HCT116 (cell line): ENCODE measurements around the gene TFCP2L1. TPM values are rescaled to one million over a fixed set of nuclear protein-coding genes. Genes with fewer than 3 reads are reported as not detected.

Experiments used
- ATAC-seq: fragments of 200-7000 bp; cut with Tn5 transposase; 2 replicates; pipeline ENCODE4 v1.9.1; 2020; ENCODE audit warnings: mild to moderate bottlenecking, moderate library complexity
- BruUV-seq: library from RNA; stranded (reverse); fragments of 400-500 nt; replicated peaks from 2 replicates; lab custom pipeline; 2021; lab: Mats Ljungman, UMichigan
- CTCF ChIA-PET: fragments of 300-600 bp; sonication (Branson Sonifier 250); formaldehyde crosslinking; loops from one replicate; lab custom pipeline; 2021; ENCODE audit warnings: antibody characterized with exemption; lab: Charles Lee
- POLR2A ChIA-PET: fragments of 300-600, 350-600 bp; sonication (Branson Sonifier 250); formaldehyde crosslinking; loops from one replicate; lab custom pipeline; 2021; ENCODE audit warnings: antibody characterized with exemption; lab: Charles Lee
- RAD21 ChIA-PET, 2 experiments: fragments of 300-600 bp; sonication (Branson Sonifier 250); formaldehyde crosslinking; loops; one replicate each; lab custom pipeline; 2023; ENCODE audit warnings: low total read pairs in 2 of 2; ENCODE audit not compliant: uncharacterized antibody in 2 of 2, unreplicated experiment in 2 of 2, low non-redundant PET in 1 of 2; lab: Charles Lee
- DNase-seq: peaks from one replicate; pipeline ENCODE4 v3.0.0-alpha.2; 2010; ENCODE audit warnings: low read depth, low spot score
- H2AFZ ChIP-seq: fragments of 200-600 bp; shearing (Covaris generic), sonication (generic); 2 replicates; pipeline ENCODE4 v1.6.1; 2017; ENCODE audit warnings: low read depth, mixed run types, mixed read lengths, antibody characterized with exemption, low read length; ENCODE audit not compliant: poor library complexity, severe bottlenecking
- H3K27ac ChIP-seq: 2 replicates; pipeline ENCODE4 v1.5.1; 2012; ENCODE audit warnings: low read depth, low read length
- H3K27me3 ChIP-seq: fragments of 200-600 bp; sonication (generic); 2 replicates; pipeline ENCODE4 v1.6.1; 2016; ENCODE audit warnings: mixed run types, low read length, mixed read lengths; ENCODE audit not compliant: insufficient read depth
- H3K36me3 ChIP-seq, 2 experiments: fragments of 200-500 bp in 1 of 2; fragments of 200-600 bp in 1 of 2; sonication (Bioruptor generic) in 1 of 2; sonication (generic) in 1 of 2; 2 replicates each; pipeline versions ENCODE4 v1.5.1 to v1.6.1; 2014 to 2016; ENCODE audit warnings: low read length in 2 of 2, inconsistent platforms in 1 of 2, mixed read lengths in 1 of 2, mixed run types in 1 of 2; ENCODE audit not compliant: insufficient read depth in 2 of 2, control insufficient read depth in 1 of 2
- H3K4me1 ChIP-seq, 2 experiments: fragments of 200-600 bp in 1 of 2; sonication (generic) in 1 of 2; 2 replicates each; pipeline versions ENCODE4 v1.5.1 to v1.6.1; 2012 to 2017; ENCODE audit warnings: low read length in 2 of 2, inconsistent platforms in 1 of 2, mild to moderate bottlenecking in 1 of 2, mixed read lengths in 1 of 2, mixed run types in 1 of 2, moderate library complexity in 1 of 2; ENCODE audit not compliant: insufficient read depth in 2 of 2, control insufficient read depth in 1 of 2
- H3K4me2 ChIP-seq: fragments of 200-600 bp; sonication (generic); 2 replicates; pipeline ENCODE4 v1.6.1; 2017; ENCODE audit warnings: mixed run types, low read length, mixed read lengths
- H3K4me3 ChIP-seq, 2 experiments: fragments of 200-600 bp in 1 of 2; sonication (generic) in 1 of 2; replicated peaks in 1 of 2; 2 replicates each; pipeline ENCODE4 v1.5.1; 2011 to 2016; ENCODE audit warnings: low read length in 2 of 2, control low read depth in 1 of 2, low read depth in 1 of 2, mild to moderate bottlenecking in 1 of 2, mixed read lengths in 1 of 2, mixed run types in 1 of 2
- H3K79me2 ChIP-seq: fragments of 200-600 bp; sonication (generic); 2 replicates; pipeline ENCODE4 v1.6.1; 2017; ENCODE audit warnings: mild to moderate bottlenecking, mixed run types, low read length, moderate library complexity, mixed read lengths; ENCODE audit not compliant: insufficient read depth
- H3K9ac ChIP-seq: fragments of 200-600 bp; sonication (generic); 2 replicates; pipeline ENCODE4 v1.6.1; 2016; ENCODE audit warnings: low read length, mixed read lengths
- H3K9me2 ChIP-seq: fragments of 200-600 bp; sonication (generic), shearing (Covaris generic); 2 replicates; pipeline ENCODE4 v1.6.1; 2017; ENCODE audit warnings: mixed run types, mild to moderate bottlenecking, moderate library complexity; ENCODE audit not compliant: insufficient read depth
- H3K9me3 ChIP-seq, 2 experiments: fragments of 200-500 bp in 1 of 2; fragments of 200-600 bp in 1 of 2; sonication (Bioruptor generic) in 1 of 2; sonication (generic) in 1 of 2; 2 replicates each; pipeline ENCODE4 v1.6.1; 2014 to 2017; ENCODE audit warnings: low read length in 2 of 2, mixed read lengths in 2 of 2, inconsistent platforms in 1 of 2, low read depth in 1 of 2, mild to moderate bottlenecking in 1 of 2, mixed run types in 1 of 2, moderate library complexity in 1 of 2; ENCODE audit not compliant: control insufficient read depth in 1 of 2, insufficient read depth in 1 of 2
- H4K20me1 ChIP-seq: fragments of 200-600 bp; sonication (generic), shearing (Covaris generic); 2 replicates; pipeline ENCODE4 v1.6.1; 2017; ENCODE audit warnings: mixed run types, mild to moderate bottlenecking, moderate library complexity; ENCODE audit not compliant: insufficient read depth
- EGR1 ChIP-seq: IDR thresholded peaks from 2 replicates; pipeline ENCODE4 v1.6.1; 2012; ENCODE audit warnings: low read depth
- EZH2 ChIP-seq: fragments of 200-600 bp; sonication (generic); IDR thresholded peaks from 2 replicates; pipeline ENCODE4 v1.6.1; 2017; ENCODE audit warnings: antibody characterized with exemption, mixed run types
- FOSL1 ChIP-seq: IDR thresholded peaks from 2 replicates; pipeline ENCODE4 v1.6.1; 2012; ENCODE audit warnings: low read depth
- JUND ChIP-seq: IDR thresholded peaks from 2 replicates; pipeline ENCODE4 v1.6.1; 2012
- SIN3A ChIP-seq: IDR thresholded peaks from 2 replicates; pipeline ENCODE4 v1.6.1; 2012; ENCODE audit warnings: low read depth
- TCF7L2 ChIP-seq: IDR thresholded peaks from 2 replicates; pipeline ENCODE4 v1.7.0; 2011; ENCODE audit warnings: borderline replicate concordance, inconsistent platforms; ENCODE audit not compliant: insufficient read depth, insufficient read length; ENCODE audit errors: extremely low read depth
- YY1 ChIP-seq: IDR thresholded peaks from 2 replicates; pipeline ENCODE4 v1.6.1; 2011; ENCODE audit warnings: low read length, low read depth, moderate library complexity, mild to moderate bottlenecking; ENCODE audit not compliant: insufficient replicate concordance; ENCODE audit errors: extremely low read depth
- intact Hi-C: fragments of 100-400 bp; cut with micrococcal nuclease; formaldehyde crosslinking; loops from 2 replicates; pipeline ENCODE4 v1.10.0; 2022
- total RNA-seq: library from RNA; stranded (reverse); gene quantifications from one replicate; pipeline ENCODE4 v1.2.1, GENCODE V29; 2021; ENCODE audit not compliant: unreplicated experiment
- TF ChIP-seq, protein P1 (sequence below), 3 experiments: fragments of 200-600 bp in 1 of 3; sonication (generic) in 1 of 3; IDR thresholded peaks in 2 of 3; conservative IDR thresholded peaks in 1 of 3; 2 replicates each; pipeline ENCODE4 v1.5.1; 2012 to 2017; ENCODE audit warnings: low read depth in 2 of 3, low read length in 2 of 3, antibody characterized with exemption in 1 of 3, borderline replicate concordance in 1 of 3, control low read depth in 1 of 3, mild to moderate bottlenecking in 1 of 3, mixed read lengths in 1 of 3, mixed run types in 1 of 3, moderate library complexity in 1 of 3; ENCODE audit not compliant: insufficient read depth in 1 of 3
- TF ChIP-seq, protein P2 (sequence below): IDR thresholded peaks from 2 replicates; pipeline ENCODE4 v1.6.1; 2011; ENCODE audit warnings: mild to moderate bottlenecking, low read length, moderate library complexity; ENCODE audit not compliant: insufficient replicate concordance; ENCODE audit errors: extremely low read depth
- TF ChIP-seq, protein P3 (sequence below): IDR thresholded peaks from 2 replicates; pipeline ENCODE4 v1.6.1; 2012; ENCODE audit warnings: low read depth

Gene TFCP2L1
- total RNA-seq, 1 experiment from 2014 or later, result 8.4 TPM

DNA sequence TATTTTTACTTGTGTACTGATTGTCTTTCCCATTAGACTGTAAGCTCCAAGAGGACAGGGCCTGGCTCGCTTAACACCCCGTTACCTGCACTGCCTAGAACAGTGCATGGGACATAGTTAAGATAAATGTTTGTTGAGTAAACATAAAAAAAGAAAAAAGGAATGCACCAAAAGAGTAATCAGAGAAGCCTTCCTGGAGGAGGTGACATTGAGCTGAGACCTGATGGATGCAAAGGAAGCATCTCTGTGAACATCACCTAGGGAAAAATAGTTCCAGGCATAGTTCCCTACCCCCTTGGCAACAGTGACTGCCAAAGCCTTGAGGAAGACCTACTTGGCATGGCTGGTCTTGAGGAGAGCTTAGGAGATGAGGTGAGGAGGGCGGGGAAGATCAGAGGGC is 924 bp upstream of the TFCP2L1 start:
- no peaks in the 10 kb centered on the region for H3K27me3 ChIP-seq
- H3K4me1 ChIP-seq, result peaks cover 0 to 25% of the 10 kb centered on the region in 2 experiments; a peak in 2 of 4 replicates
- no peaks in the 10 kb centered on the region for H4K20me1 ChIP-seq
- no peak overlapping the region for H3K9ac ChIP-seq
- H3K4me2 ChIP-seq, result peak overlapping the region; percentile 81
- ChIA-PET RAD21 (no interaction called here), POLR2A (no interaction called here), CTCF (interaction anchor here (1.2 kb wide), 1 partner anchor 12 kb away, joined by 5 read pairs; no protein-coding TSS in a partner anchor)
- H3K9me2 ChIP-seq, result no peaks in the 10 kb centered on the region
- no peak for TF ChIP-seq EZH2
- no peak for TF ChIP-seq EGR1
- TF ChIP-seq JUND, result no peak
- TF ChIP-seq, protein P1, sequence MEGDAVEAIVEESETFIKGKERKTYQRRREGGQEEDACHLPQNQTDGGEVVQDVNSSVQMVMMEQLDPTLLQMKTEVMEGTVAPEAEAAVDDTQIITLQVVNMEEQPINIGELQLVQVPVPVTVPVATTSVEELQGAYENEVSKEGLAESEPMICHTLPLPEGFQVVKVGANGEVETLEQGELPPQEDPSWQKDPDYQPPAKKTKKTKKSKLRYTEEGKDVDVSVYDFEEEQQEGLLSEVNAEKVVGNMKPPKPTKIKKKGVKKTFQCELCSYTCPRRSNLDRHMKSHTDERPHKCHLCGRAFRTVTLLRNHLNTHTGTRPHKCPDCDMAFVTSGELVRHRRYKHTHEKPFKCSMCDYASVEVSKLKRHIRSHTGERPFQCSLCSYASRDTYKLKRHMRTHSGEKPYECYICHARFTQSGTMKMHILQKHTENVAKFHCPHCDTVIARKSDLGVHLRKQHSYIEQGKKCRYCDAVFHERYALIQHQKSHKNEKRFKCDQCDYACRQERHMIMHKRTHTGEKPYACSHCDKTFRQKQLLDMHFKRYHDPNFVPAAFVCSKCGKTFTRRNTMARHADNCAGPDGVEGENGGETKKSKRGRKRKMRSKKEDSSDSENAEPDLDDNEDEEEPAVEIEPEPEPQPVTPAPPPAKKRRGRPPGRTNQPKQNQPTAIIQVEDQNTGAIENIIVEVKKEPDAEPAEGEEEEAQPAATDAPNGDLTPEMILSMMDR (IDR thresholded peaks at IDR 0.05 in 2 of 3, conservative IDR thresholded peaks at IDR 0.05 in 1 of 3; ENCODE audit: borderline replicate concordance in 1 of 3, insufficient read depth in 1 of 3, low read depth in 2 of 3, low read length in 2 of 3), result no peak
- no peak for ATAC-seq
- intact Hi-C loops, result no loop called here
- no peak overlapping the region for H3K4me3 ChIP-seq
- no TSS peak for BruUV-seq
- no peaks in the 10 kb centered on the region for H3K9me3 ChIP-seq
- no peak overlapping the region for H3K27ac ChIP-seq
- H2AFZ ChIP-seq, result no peak overlapping the region
- DNase-seq, result no peak
- no peaks in the 10 kb centered on the region for H3K36me3 ChIP-seq
- 0 out of 2 replicates have a peak, but pooled peaks cover 4% of the 10 kb centered on the region for H3K79me2 ChIP-seq

DNA sequence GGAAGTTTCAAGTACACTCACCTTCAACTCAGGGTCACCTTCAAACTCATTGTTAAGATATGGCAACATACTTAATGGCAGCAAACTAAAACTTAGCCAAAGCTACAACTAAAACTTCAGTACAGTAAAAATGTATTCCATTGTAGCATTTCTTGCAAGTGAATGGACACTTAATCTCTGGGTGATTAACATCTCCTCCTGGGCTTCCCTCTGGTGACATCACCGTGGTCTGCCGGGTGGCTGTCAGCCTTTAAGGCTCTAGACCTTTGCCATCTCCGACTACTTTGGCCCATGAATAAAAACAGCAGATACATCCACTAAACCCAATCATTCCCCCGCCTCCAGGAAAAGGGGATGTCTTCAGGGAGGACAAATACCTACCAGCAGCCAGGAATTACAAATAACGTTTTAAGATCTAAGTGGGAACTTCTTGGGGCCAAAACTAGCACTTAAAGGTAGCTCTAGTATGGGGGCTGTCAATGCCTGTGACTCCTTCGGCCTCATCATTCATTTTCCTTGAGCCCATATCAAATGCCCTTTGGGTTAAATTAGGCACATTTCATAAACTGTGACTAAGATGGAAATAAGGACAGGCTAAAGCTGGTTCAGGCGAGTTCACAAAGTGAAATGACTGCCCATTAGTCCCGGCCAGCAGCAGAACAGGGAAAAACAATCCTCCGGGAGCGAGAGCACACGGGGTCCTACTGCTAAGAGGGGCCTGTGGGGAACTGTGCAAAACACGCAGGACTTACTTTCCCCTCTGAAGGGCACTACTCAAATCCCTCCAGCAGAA is 1.1 kb downstream of the TFCP2L1 start:
- Histone ChIP-seq H3K79me2 (0 out of 2 replicates have a peak, but pooled peaks cover 4% of the 10 kb centered on the region), H4K20me1 (no peaks in the 10 kb centered on the region), H2AFZ (no peak overlapping the region), H3K4me3 (peak overlapping the region; percentile 47 to 75), H3K36me3 (no peaks in the 10 kb centered on the region), H3K9me2 (no peaks in the 10 kb centered on the region), H3K4me2 (peak overlapping the region; percentile 81), H3K9ac (peak overlapping the region; percentile 71), H3K27me3 (no peaks in the 10 kb centered on the region), H3K27ac (no peak overlapping the region), H3K9me3 (no peaks in the 10 kb centered on the region), H3K4me1 (peaks cover 0 to 25% of the 10 kb centered on the region in 2 experiments; a peak in 2 of 4 replicates)
- no peak for DNase-seq
- TSS peak; percentile 66 for BruUV-seq
- intact Hi-C loops, result no loop called here
- no peak for ATAC-seq
- ChIA-PET RAD21 (no interaction called here), POLR2A (no interaction called here), CTCF (no interaction called here)
- TF ChIP-seq YY1 (no peak), TCF7L2 (no peak), SIN3A (no peak), FOSL1 (no peak)
- TF ChIP-seq, protein P2, sequence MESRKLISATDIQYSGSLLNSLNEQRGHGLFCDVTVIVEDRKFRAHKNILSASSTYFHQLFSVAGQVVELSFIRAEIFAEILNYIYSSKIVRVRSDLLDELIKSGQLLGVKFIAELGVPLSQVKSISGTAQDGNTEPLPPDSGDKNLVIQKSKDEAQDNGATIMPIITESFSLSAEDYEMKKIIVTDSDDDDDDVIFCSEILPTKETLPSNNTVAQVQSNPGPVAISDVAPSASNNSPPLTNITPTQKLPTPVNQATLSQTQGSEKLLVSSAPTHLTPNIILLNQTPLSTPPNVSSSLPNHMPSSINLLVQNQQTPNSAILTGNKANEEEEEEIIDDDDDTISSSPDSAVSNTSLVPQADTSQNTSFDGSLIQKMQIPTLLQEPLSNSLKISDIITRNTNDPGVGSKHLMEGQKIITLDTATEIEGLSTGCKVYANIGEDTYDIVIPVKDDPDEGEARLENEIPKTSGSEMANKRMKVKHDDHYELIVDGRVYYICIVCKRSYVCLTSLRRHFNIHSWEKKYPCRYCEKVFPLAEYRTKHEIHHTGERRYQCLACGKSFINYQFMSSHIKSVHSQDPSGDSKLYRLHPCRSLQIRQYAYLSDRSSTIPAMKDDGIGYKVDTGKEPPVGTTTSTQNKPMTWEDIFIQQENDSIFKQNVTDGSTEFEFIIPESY, result no peak
- TF ChIP-seq, protein P3, sequence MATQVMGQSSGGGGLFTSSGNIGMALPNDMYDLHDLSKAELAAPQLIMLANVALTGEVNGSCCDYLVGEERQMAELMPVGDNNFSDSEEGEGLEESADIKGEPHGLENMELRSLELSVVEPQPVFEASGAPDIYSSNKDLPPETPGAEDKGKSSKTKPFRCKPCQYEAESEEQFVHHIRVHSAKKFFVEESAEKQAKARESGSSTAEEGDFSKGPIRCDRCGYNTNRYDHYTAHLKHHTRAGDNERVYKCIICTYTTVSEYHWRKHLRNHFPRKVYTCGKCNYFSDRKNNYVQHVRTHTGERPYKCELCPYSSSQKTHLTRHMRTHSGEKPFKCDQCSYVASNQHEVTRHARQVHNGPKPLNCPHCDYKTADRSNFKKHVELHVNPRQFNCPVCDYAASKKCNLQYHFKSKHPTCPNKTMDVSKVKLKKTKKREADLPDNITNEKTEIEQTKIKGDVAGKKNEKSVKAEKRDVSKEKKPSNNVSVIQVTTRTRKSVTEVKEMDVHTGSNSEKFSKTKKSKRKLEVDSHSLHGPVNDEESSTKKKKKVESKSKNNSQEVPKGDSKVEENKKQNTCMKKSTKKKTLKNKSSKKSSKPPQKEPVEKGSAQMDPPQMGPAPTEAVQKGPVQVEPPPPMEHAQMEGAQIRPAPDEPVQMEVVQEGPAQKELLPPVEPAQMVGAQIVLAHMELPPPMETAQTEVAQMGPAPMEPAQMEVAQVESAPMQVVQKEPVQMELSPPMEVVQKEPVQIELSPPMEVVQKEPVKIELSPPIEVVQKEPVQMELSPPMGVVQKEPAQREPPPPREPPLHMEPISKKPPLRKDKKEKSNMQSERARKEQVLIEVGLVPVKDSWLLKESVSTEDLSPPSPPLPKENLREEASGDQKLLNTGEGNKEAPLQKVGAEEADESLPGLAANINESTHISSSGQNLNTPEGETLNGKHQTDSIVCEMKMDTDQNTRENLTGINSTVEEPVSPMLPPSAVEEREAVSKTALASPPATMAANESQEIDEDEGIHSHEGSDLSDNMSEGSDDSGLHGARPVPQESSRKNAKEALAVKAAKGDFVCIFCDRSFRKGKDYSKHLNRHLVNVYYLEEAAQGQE, result no peak
